Spleen (tissue), 7 donors: Measurements from ENCODE around the gene DUSP3.

Experiments used
- POLR2AphosphoS5 ChIP-seq, 3 donors: sonication (generic); formaldehyde crosslinking; IDR thresholded peaks; one replicate each; pipeline ENCODE4 v1.5.1; 2017; ENCODE audit warnings: antibody characterized with exemption in 3 of 3
- TF ChIP-seq, protein P1 (sequence below), 11 experiments: fragments of 200-600 bp in 7 of 11; fragments of 450-650 bp in 4 of 11; sonication (generic) in 4 of 11; IDR thresholded peaks in 8 of 11; conservative IDR thresholded peaks in 3 of 11; 1 replicate in 7 of 11; 2 replicates in 4 of 11; pipeline versions ENCODE4 v1.4.0 to v1.8.0; 2016 to 2021; ENCODE audit warnings: antibody characterized with exemption in 11 of 11, inconsistent platforms in 4 of 11, mild to moderate bottlenecking in 1 of 11
- donor health status: DM: no; HTN: no; CAD: no; lungs with moderate emphysema.
- donor health status: DM: no; HTN: no; CAD: no.
- donor health status: DM: no; HTN: no; CAD: no.

DNA sequence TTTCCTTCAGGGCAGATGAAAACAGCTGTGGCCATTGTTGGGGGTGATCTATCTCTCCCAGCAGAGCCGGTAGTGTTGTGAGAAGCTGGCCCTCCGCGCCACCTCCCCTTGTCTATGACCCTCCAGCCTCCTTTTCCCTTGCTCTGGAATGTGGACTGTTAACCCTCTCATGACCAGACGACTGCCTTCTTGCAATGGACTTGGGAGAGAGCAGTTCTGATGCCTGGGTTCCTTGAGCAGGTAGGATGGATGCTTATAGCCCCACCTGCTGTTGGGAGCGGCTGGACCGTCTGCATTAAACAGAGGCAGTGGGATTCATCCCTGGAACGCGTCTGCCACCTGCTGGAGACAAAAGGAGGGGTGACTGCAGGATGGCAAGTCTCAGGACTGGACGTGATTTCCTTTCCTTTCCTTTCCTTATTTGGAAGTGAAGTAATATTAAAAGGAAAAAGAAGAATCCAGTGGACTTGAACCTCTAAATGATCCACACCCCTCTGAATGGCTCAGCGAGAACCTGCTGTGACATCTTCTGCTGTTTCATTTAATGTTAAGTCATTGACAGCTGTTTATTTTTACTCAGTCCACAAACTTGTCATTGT is 18.4 kb downstream of the DUSP3 start:
- TF ChIP-seq, protein P1, sequence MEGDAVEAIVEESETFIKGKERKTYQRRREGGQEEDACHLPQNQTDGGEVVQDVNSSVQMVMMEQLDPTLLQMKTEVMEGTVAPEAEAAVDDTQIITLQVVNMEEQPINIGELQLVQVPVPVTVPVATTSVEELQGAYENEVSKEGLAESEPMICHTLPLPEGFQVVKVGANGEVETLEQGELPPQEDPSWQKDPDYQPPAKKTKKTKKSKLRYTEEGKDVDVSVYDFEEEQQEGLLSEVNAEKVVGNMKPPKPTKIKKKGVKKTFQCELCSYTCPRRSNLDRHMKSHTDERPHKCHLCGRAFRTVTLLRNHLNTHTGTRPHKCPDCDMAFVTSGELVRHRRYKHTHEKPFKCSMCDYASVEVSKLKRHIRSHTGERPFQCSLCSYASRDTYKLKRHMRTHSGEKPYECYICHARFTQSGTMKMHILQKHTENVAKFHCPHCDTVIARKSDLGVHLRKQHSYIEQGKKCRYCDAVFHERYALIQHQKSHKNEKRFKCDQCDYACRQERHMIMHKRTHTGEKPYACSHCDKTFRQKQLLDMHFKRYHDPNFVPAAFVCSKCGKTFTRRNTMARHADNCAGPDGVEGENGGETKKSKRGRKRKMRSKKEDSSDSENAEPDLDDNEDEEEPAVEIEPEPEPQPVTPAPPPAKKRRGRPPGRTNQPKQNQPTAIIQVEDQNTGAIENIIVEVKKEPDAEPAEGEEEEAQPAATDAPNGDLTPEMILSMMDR (IDR thresholded peaks at IDR 0.05 in 8 of 11, conservative IDR thresholded peaks at IDR 0.05 in 3 of 11) = peak; percentile 90 to 99 (median 96)
- peak in 1 of 3 donors; percentile 37 for TF ChIP-seq POLR2AphosphoS5 (IDR thresholded peaks at IDR 0.05)
